Fibroblast of skin of left biceps (primary cell): ENCODE measurements around the gene CCDC60.

Source experiments
- DNase-seq, 2 experiments: peaks; one replicate each; pipeline ENCODE4 v3.0.0-alpha.2; 2013; ENCODE audit warnings: low read depth in 2 of 2

CCDC60 gene

GRCh38 chr12:119384340-119384739, 49.8 kb downstream of the CCDC60 start:
- DNase-seq, result no peak

GRCh38 chr12:119385659-119386058, 51.1 kb downstream of the CCDC60 start:
- DNase-seq, result no peak

- no peak for DNase-seq
Measured at GRCh38 chr12:119389687-119390086, 55.2 kb downstream of the CCDC60 start.

DNA sequence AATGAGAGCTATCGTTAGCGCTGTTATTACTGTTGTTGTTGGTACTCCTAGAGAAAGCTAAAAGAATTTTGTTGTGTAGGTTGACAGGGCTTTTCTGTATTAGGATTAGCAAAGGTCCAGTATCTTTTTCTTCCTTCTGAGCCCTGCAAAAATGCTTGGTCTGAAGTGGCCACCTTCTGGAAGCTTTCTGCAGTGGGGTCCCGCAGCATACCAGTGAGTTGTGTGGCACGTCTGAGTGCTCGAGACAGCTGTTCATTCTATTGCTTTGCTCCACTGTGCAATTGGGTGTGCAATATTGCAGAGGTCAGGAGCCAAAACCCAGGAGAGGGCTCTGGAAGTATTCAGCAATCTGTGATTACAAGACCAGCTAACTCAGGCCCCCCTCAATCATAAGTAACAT, 57.1 kb downstream of the CCDC60 start:
- no peak for DNase-seq

- DNase-seq, result no peak
Measured at GRCh38 chr12:119393677-119394076, 59.1 kb downstream of the CCDC60 start.

- DNase-seq, result no peak
Measured at GRCh38 chr12:119397540-119397939, 63.0 kb downstream of the CCDC60 start.

DNA sequence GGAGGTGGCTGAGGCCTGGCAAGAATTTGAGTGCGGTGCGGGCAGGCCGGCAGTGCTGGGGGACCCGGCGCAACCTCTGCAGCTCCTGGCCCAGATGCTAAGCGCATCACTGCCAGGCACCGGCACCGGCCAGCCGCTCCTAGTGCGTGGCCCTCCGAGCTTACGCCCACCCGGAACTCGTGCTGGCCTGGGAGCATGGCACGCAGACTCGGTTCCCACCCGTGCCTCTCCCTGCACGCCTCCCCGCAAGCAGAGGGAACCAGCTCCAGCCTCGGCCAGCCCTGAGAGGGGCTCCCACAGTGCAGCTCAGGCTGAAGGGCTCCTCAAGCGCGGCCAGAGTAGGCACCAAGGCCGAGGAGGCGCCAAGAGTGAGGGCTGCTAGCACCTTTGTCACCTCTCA, 63.7 kb downstream of the CCDC60 start:
- DNase-seq, result no peak

DNA sequence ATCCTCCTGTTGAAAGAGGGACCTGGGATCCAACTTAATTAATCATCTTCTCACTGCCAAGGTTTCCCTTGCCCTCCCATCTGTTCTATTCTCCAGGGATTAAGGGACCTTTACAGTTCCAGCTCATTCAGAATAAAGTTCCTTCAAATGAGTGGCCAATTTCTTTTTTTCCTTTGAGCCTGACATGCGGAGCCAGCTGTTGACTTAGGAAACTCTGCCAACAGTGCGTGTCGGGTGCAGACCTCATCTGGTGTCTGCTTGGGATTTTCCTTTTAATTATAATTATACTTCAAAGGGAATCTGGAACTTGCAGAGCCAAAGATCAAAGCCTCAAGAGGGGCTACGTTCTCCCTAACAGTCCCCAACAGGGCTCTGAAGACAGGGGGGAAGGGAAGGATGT, 64.8 kb downstream of the CCDC60 start:
- no peak for DNase-seq

DNA sequence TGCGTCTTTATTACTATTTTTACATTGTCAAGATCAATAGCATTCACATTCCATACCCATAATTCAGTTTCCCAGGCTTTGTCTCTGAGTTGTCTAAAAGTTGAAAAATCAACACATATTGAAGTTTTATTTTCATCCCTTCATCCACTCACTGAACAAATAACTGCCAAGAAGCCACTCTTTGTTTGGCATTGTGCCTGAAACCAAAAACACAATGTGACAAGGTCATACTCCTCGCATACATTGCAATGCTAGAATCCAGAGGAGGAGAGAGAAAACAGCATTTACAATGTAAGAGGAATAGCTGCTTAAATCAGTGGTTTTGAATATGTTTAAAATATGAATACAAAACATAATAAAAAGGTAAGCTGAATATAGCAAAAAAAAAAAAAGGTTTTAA, 71.8 kb downstream of the CCDC60 start:
- DNase-seq, result no peak

- DNase-seq, result no peak
Measured at GRCh38 chr12:119406811-119407210, 72.3 kb downstream of the CCDC60 start.

GRCh38 chr12:119409043-119409442, 74.5 kb downstream of the CCDC60 start:
- no peak for DNase-seq

- no peak for DNase-seq
Measured at GRCh38 chr12:119410396-119410795, 75.9 kb downstream of the CCDC60 start.

DNA sequence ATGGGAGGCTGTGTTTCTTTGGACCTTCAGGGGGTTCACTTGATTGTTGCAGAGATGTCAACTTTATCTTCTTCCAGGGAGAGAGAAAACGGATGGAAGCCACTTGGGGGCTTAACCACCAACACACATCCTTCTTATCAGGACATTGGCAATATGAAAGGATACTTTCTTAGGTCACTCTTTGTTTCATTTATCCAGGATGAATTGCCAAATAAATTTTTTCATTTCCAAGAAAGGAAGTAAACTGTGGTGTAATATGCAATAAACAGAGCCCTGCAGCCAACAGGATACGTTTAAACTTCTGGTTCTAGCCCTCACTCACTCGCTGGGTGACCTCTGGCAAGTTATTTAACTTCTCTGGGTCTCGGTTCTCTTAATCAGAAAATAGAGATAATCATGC, 77.8 kb downstream of the CCDC60 start:
- no peak for DNase-seq

GRCh38 chr12:119412811-119413794, 78.6 kb downstream of the CCDC60 start:
- DNase-seq, result peak in 1 of 2 experiments; percentile 5

- no peak for DNase-seq
Measured at GRCh38 chr12:119415714-119416113, 81.2 kb downstream of the CCDC60 start.

- DNase-seq, result no peak
Measured at GRCh38 chr12:119417440-119417839, 82.9 kb downstream of the CCDC60 start.

- no peak for DNase-seq
Measured at GRCh38 chr12:119419381-119419780, 84.9 kb downstream of the CCDC60 start.

DNA sequence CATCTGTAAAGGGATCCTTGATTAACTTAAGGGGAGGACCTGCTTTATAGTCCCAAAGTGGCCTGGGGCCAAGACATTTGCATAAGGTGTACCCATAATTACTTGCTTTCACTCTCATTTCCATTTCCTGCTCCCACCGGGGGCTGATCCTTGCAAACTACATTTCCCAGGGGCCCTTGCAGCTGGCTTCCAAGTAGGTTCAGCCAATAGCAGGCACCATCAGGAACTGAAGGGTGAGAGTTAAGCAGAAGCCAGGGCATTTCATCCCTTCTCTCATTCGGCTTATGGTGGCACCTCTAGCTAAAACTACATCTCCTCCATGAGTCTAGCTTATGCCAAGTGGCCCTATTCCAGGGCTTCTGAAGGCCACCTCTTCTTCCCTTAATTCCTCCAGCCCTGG, 88.8 kb downstream of the CCDC60 start:
- DNase-seq, result no peak

- no peak for DNase-seq
Measured at GRCh38 chr12:119425623-119426022, 91.1 kb downstream of the CCDC60 start.

DNA sequence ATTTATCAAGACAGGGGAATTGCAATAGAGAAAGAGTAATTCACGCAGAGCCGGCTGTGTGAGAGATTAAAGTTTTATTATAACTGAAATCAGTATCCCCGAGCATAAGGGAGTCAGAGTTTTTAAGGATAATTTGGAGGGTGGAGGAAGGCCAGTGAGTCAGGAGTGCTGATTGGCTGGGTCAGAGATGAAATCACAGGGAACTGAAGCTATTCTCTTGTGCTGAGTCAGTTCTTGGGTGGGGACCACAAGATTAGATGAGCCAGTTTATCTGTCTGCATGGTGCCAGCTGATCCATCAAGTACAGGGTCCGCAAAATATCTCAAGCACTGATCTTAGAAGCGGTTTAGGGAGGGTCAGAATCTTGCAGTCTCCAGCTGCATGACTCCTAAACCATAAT, 96.6 kb downstream of the CCDC60 start:
- no peak for DNase-seq

- DNase-seq, result no peak
Measured at GRCh38 chr12:119432949-119433348, 98.4 kb downstream of the CCDC60 start.

DNA sequence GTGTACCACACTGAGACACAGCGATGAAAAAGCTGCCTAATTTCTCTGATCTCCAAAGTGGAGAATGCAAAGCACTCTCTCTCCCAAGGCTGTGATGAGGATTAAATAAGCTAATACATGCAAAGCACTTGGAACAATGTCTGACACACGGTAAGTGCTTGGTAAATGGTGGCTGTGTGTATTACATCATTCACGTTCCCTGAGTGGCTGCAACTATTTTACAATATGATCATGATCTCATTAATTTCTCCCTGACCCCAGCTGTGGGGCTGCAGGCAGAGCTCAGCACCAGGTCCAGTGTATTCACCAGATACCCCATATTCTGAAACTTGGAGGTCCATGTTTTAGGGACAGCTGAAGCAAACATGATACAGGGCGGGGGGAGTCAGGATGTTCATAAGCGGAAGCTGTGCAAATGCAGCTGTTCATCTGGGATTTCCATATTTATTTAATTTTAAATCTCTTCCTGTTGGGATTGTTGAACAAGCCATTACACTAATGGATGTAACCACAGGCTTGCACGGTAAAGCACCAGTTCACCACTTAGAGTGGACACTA, 106.4 kb downstream of the CCDC60 start:
- no peak for DNase-seq

- DNase-seq, result no peak
Measured at GRCh38 chr12:119444462-119445044, 110.0 kb downstream of the CCDC60 start.
